Panc1 (cell line): ENCODE data around the gene ZNF433. TPM values are rescaled to one million over a fixed set of nuclear protein-coding genes. Genes with fewer than 3 reads are reported as not detected.

Experiments
- ATAC-seq: fragments of 200-7000 bp; cut with Tn5 transposase; 2 replicates; pipeline ENCODE4 v1.9.1; 2020; ENCODE audit warnings: mild to moderate bottlenecking, moderate library complexity
- BruUV-seq: library from RNA; stranded (reverse); fragments of 400-500 nt; replicated peaks from 2 replicates; lab custom pipeline; 2021; lab: Mats Ljungman, UMichigan
- CTCF ChIA-PET: fragments of 300-600 bp; sonication (Branson Sonifier 250); formaldehyde crosslinking; loops from one replicate; lab custom pipeline; 2022; ENCODE audit warnings: antibody characterized with exemption; lab: Charles Lee
- POLR2A ChIA-PET: fragments of 300-600 bp; sonication (Branson Sonifier 250); formaldehyde crosslinking; loops from one replicate; lab custom pipeline; 2022; ENCODE audit warnings: antibody characterized with exemption; lab: Charles Lee
- DNase-seq: peaks from one replicate; pipeline ENCODE4 v3.0.0-alpha.2; 2010; ENCODE audit warnings: low read depth, low spot score
- H3K27ac ChIP-seq: 2 replicates; pipeline ENCODE4 v1.5.1; 2011; ENCODE audit warnings: mild to moderate bottlenecking, low read length, inconsistent platforms
- H3K27me3 ChIP-seq: fragments of 200-500 bp; sonication (Bioruptor generic); 2 replicates; pipeline ENCODE4 v1.6.0; 2014; ENCODE audit warnings: low read length, inconsistent platforms; ENCODE audit not compliant: control insufficient read depth, insufficient read depth
- H3K36me3 ChIP-seq: fragments of 200-500 bp; sonication (Bioruptor generic); 2 replicates; pipeline ENCODE4 v1.5.1; 2014; ENCODE audit warnings: inconsistent platforms, mild to moderate bottlenecking, low read length, moderate library complexity; ENCODE audit not compliant: control insufficient read depth, insufficient read depth
- H3K4me1 ChIP-seq: 2 replicates; pipeline ENCODE4 v1.5.1; 2011; ENCODE audit warnings: inconsistent platforms, mild to moderate bottlenecking, low read length, moderate library complexity; ENCODE audit not compliant: control insufficient read depth, insufficient read depth
- H3K4me3 ChIP-seq, 2 experiments: 2 replicates each; pipeline ENCODE4 v1.5.1; 2011 to 2012; ENCODE audit warnings: low read depth in 2 of 2, low read length in 2 of 2, mild to moderate bottlenecking in 2 of 2, inconsistent platforms in 1 of 2, moderate library complexity in 1 of 2
- H3K9me3 ChIP-seq: fragments of 200-500 bp; sonication (Bioruptor generic); 2 replicates; pipeline ENCODE4 v1.5.1; 2014; ENCODE audit warnings: low read depth, mild to moderate bottlenecking, inconsistent platforms, low read length, moderate library complexity; ENCODE audit not compliant: control insufficient read depth, insufficient read depth
- POLR2AphosphoS5 ChIP-seq: IDR thresholded peaks from 2 replicates; pipeline ENCODE4 v1.6.1; 2012; ENCODE audit warnings: mild to moderate bottlenecking, low read depth, low read length, moderate library complexity
- SIN3A ChIP-seq: IDR thresholded peaks from 2 replicates; pipeline ENCODE4 v1.6.1; 2012; ENCODE audit warnings: low read depth, mild to moderate bottlenecking, low read length, moderate library complexity, borderline replicate concordance; ENCODE audit not compliant: insufficient read depth
- TCF7L2 ChIP-seq: IDR thresholded peaks from 2 replicates; pipeline ENCODE4 v1.6.1; 2011; ENCODE audit warnings: mild to moderate bottlenecking, low read depth, low read length, inconsistent platforms
- in situ Hi-C: cut with HindIII; loops from 2 replicates; pipeline ENCODE4 v1.10.0; 2016; ENCODE audit warnings: low sequenced_read_pairs, low pct_unique_long_range_greater_than_20kb
- intact Hi-C: fragments of 100-400 bp; cut with micrococcal nuclease; formaldehyde crosslinking; loops from one replicate; pipeline ENCODE4 v1.10.0; 2022; ENCODE audit not compliant: unreplicated experiment
- total RNA-seq: library from RNA; stranded (reverse); gene quantifications from one replicate; pipeline ENCODE4 v1.2.1, GENCODE V29; 2021; ENCODE audit not compliant: unreplicated experiment
- TF ChIP-seq, protein P1 (sequence below), 2 experiments: IDR thresholded peaks; 2 replicates each; pipeline ENCODE4 v1.6.1; 2011 to 2012; ENCODE audit warnings: low read depth in 2 of 2, control low read depth in 1 of 2, low read length in 1 of 2, mild to moderate bottlenecking in 1 of 2, moderate library complexity in 1 of 2; ENCODE audit not compliant: insufficient read depth in 1 of 2
- TF ChIP-seq, protein P2 (sequence below): fragments of 450-650 bp; IDR thresholded peaks from 2 replicates; pipeline ENCODE4 v1.5.1; 2017; ENCODE audit warnings: mild to moderate bottlenecking

ZNF433 gene
- total RNA-seq, 1 experiment from 2014 or later: 4.7 TPM

DNA sequence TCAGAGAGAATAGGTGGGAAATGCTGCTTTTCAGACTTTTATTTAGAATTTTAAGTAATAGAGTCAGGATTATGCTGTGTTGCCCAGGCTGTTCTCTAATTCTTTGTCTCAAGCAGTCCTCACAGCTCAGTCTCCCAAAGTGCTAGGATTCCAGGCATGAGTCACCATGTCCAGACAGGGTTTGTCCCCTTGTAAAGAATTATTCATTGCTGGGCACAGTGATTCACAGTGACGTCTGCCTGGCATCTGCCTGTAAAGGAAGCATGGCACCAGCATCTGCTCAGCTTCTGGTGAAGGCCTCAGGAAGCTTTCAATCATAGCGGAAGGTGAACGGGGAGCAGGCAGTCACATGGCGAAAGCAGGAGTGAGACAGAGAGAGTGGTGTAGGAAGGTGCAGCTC lies 53.0 kb downstream of the ZNF433 start:
- H3K4me3 ChIP-seq: no peak overlapping the region
- ATAC-seq: no peak
- in situ Hi-C loops (no loop called here), intact Hi-C loops (loop anchor here (10.0 kb wide), 1 partner anchor 58 kb away; the partner anchor contains the start of gene ZNF700)
- DNase-seq: no peak
- H3K27ac ChIP-seq: no peak overlapping the region
- no peaks in the 10 kb centered on the region for H3K36me3 ChIP-seq
- H3K9me3 ChIP-seq: peaks cover 38% of the 10 kb centered on the region
- no peaks in the 10 kb centered on the region for H3K27me3 ChIP-seq
- ChIA-PET POLR2A (interaction anchor here (0.7 kb wide), 1 partner anchor 19 kb away, joined by 3 read pairs; no protein-coding TSS in a partner anchor), CTCF (no interaction called here)
- BruUV-seq: no TSS peak
- no peaks in the 10 kb centered on the region for H3K4me1 ChIP-seq
- TF ChIP-seq, protein P1, sequence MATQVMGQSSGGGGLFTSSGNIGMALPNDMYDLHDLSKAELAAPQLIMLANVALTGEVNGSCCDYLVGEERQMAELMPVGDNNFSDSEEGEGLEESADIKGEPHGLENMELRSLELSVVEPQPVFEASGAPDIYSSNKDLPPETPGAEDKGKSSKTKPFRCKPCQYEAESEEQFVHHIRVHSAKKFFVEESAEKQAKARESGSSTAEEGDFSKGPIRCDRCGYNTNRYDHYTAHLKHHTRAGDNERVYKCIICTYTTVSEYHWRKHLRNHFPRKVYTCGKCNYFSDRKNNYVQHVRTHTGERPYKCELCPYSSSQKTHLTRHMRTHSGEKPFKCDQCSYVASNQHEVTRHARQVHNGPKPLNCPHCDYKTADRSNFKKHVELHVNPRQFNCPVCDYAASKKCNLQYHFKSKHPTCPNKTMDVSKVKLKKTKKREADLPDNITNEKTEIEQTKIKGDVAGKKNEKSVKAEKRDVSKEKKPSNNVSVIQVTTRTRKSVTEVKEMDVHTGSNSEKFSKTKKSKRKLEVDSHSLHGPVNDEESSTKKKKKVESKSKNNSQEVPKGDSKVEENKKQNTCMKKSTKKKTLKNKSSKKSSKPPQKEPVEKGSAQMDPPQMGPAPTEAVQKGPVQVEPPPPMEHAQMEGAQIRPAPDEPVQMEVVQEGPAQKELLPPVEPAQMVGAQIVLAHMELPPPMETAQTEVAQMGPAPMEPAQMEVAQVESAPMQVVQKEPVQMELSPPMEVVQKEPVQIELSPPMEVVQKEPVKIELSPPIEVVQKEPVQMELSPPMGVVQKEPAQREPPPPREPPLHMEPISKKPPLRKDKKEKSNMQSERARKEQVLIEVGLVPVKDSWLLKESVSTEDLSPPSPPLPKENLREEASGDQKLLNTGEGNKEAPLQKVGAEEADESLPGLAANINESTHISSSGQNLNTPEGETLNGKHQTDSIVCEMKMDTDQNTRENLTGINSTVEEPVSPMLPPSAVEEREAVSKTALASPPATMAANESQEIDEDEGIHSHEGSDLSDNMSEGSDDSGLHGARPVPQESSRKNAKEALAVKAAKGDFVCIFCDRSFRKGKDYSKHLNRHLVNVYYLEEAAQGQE (IDR thresholded peaks at IDR 0.05; ENCODE audit: insufficient read depth in 1 of 2, low read depth in 2 of 2, low read length in 1 of 2): no peak
- TF ChIP-seq SIN3A (no peak), POLR2AphosphoS5 (no peak), TCF7L2 (no peak)
- TF ChIP-seq, protein P2, sequence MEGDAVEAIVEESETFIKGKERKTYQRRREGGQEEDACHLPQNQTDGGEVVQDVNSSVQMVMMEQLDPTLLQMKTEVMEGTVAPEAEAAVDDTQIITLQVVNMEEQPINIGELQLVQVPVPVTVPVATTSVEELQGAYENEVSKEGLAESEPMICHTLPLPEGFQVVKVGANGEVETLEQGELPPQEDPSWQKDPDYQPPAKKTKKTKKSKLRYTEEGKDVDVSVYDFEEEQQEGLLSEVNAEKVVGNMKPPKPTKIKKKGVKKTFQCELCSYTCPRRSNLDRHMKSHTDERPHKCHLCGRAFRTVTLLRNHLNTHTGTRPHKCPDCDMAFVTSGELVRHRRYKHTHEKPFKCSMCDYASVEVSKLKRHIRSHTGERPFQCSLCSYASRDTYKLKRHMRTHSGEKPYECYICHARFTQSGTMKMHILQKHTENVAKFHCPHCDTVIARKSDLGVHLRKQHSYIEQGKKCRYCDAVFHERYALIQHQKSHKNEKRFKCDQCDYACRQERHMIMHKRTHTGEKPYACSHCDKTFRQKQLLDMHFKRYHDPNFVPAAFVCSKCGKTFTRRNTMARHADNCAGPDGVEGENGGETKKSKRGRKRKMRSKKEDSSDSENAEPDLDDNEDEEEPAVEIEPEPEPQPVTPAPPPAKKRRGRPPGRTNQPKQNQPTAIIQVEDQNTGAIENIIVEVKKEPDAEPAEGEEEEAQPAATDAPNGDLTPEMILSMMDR: no peak

DNA sequence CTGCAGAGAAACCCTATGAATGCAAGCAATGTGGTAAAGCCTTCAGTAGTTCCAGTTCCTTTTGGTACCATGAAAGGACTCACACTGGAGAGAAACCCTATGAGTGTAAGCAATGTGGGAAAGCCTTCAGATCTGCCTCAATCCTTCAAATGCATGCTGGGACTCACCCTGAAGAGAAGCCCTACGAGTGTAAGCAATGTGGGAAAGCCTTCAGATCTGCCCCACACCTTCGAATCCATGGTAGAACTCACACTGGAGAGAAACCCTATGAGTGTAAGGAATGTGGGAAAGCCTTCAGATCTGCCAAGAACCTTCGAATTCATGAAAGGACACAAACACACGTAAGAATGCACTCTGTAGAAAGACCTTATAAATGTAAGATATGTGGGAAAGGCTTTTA lies 56.0 kb downstream of the ZNF433 start:
- TF ChIP-seq, protein P1 (IDR thresholded peaks at IDR 0.05; ENCODE audit: insufficient read depth in 1 of 2, low read depth in 2 of 2, low read length in 1 of 2): no peak
- no peak for TF ChIP-seq SIN3A
- TF ChIP-seq, protein P2: no peak
- no peak for TF ChIP-seq TCF7L2
- TF ChIP-seq POLR2AphosphoS5: no peak
- POLR2A ChIA-PET: no interaction called here
- Histone ChIP-seq H3K27ac (no peak overlapping the region), H3K27me3 (no peaks in the 10 kb centered on the region), H3K4me1 (no peaks in the 10 kb centered on the region), H3K36me3 (no peaks in the 10 kb centered on the region), H3K4me3 (no peak overlapping the region), H3K9me3 (peaks cover 39% of the 10 kb centered on the region)
- DNase-seq (no peak), ATAC-seq (no peak)
- BruUV-seq: no TSS peak
- in situ Hi-C loops (no loop called here), intact Hi-C loops (no loop called here)
- CTCF ChIA-PET: no interaction called here
